DMS153 treated with DMSO at 0.1 percent for 48 hours (cell line): Measurements from ENCODE around the gene FAM98C.
"Not testable (repeated sequence)": the region's sequence is repeated elsewhere in the genome, so short reads cannot be mapped to it uniquely, and the experiment has no call there.

Experiments
- DNase-seq: peaks from one replicate; lab custom pipeline; 2025; ENCODE audit not compliant: unreplicated experiment; lab: John Stamatoyannopoulos, UW

FAM98C gene

GRCh38 chr19:38425222-38425809 is 22.4 kb downstream of the FAM98C start:
- DNase-seq = no peak

GRCh38 chr19:38425810-38426466 is 23.0 kb downstream of the FAM98C start, which contains the start of gene RASGRP4:
TSS of gene RASGRP4 (minus strand) at chr19:38426219. CDS start at chr19:38426091, 128 bp downstream.
- no peak for DNase-seq

- not testable (repeated sequence) for DNase-seq
These were observed 24.3 kb downstream of the FAM98C start for GRCh38 chr19:38427035-38427677.

- DNase-seq = no peak
These were observed 26.3 kb downstream of the FAM98C start for GRCh38 chr19:38429055-38429810.

GRCh38 chr19:38429811-38430156 is 26.9 kb downstream of the FAM98C start:
- DNase-seq = no peak

GRCh38 chr19:38430931-38431330 is 28.0 kb downstream of the FAM98C start:
- no peak for DNase-seq

- DNase-seq = no peak
These were observed 30.4 kb downstream of the FAM98C start, which contains the start of gene RYR1 for GRCh38 chr19:38433268-38433733. TSS of gene RYR1 (plus strand) at chr19:38433691. CDS start at chr19:38433830, 139 bp downstream.

- DNase-seq = no peak
These were observed 31.7 kb downstream of the FAM98C start for GRCh38 chr19:38434549-38435051.

- DNase-seq = no peak
These were observed 34.4 kb downstream of the FAM98C start for GRCh38 chr19:38437295-38437694.

- DNase-seq = no peak
These were observed 35.0 kb downstream of the FAM98C start for GRCh38 chr19:38437917-38438316.

GRCh38 chr19:38440592-38440991 is 37.7 kb downstream of the FAM98C start:
- no peak for DNase-seq

- no peak for DNase-seq
These were observed 38.9 kb downstream of the FAM98C start for GRCh38 chr19:38441657-38442348.

GRCh38 chr19:38442736-38443135 is 39.8 kb downstream of the FAM98C start:
- no peak for DNase-seq

- no peak for DNase-seq
These were observed 40.6 kb downstream of the FAM98C start for GRCh38 chr19:38443458-38443999.

GRCh38 chr19:38444026-38444425 is 41.1 kb downstream of the FAM98C start:
- no peak for DNase-seq

- no peak for DNase-seq
These were observed 42.5 kb downstream of the FAM98C start for GRCh38 chr19:38445362-38445761.

- no peak for DNase-seq
These were observed 45.3 kb downstream of the FAM98C start for GRCh38 chr19:38448225-38448624.

- no peak for DNase-seq
These were observed 46.6 kb downstream of the FAM98C start for GRCh38 chr19:38449518-38449917.

- DNase-seq = no peak
These were observed 48.1 kb downstream of the FAM98C start for GRCh38 chr19:38451036-38451435.

- DNase-seq = no peak
These were observed 48.7 kb downstream of the FAM98C start for GRCh38 chr19:38451629-38452028.
